22Rv1 (cell line): ENCODE data around the gene APBB2.

Source experiments
- CTCF ChIP-seq: fragments of 450-650 bp; IDR thresholded peaks from 2 replicates; pipeline ENCODE4 v1.5.1; 2017; ENCODE audit warnings: mild to moderate bottlenecking
- ZFX ChIP-seq: fragments of 450-650 bp; IDR thresholded peaks from 2 replicates; pipeline ENCODE4 v1.6.1; 2017; ENCODE audit warnings: antibody characterized with exemption, borderline replicate concordance

DNA sequence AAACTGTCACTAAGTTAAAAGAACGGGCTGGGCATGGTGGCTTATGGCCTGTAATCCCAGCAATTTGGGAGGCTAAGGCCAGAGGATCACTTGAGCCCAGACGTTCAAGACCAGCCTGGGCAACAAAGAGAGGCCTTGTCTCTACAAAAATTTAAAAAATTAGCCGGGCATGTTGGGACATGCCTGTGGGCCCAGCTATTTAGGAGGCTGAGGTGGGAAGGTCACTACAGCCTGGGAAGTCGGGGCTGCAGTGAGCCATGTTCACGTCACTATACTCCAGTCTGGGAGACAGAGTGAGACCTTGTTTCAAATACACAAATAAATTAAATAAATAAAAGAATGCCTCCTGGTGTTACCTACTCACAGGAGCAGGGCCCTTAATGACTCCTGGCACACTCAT, 69.5 kb downstream of the APBB2 start:
- TF ChIP-seq CTCF (no peak), ZFX (no peak)
